GM21423 (cell line): ENCODE results near the gene SGMS1.
"Not testable (repeated sequence)": the region's sequence is repeated elsewhere in the genome, so short reads cannot be mapped to it uniquely, and the experiment has no call there.

Experiments used
- ATAC-seq: cut with Tn5 transposase; IDR thresholded peaks from one replicate; pipeline ENCODE4 v1.9.1; 2021; ENCODE audit warnings: mild to moderate bottlenecking, moderate library complexity; ENCODE audit not compliant: unreplicated experiment

Gene SGMS1

GRCh38 chr10:50540069-50540825 is 83.5 kb downstream of the SGMS1 start:
- ATAC-seq, result peak; percentile 44

DNA sequence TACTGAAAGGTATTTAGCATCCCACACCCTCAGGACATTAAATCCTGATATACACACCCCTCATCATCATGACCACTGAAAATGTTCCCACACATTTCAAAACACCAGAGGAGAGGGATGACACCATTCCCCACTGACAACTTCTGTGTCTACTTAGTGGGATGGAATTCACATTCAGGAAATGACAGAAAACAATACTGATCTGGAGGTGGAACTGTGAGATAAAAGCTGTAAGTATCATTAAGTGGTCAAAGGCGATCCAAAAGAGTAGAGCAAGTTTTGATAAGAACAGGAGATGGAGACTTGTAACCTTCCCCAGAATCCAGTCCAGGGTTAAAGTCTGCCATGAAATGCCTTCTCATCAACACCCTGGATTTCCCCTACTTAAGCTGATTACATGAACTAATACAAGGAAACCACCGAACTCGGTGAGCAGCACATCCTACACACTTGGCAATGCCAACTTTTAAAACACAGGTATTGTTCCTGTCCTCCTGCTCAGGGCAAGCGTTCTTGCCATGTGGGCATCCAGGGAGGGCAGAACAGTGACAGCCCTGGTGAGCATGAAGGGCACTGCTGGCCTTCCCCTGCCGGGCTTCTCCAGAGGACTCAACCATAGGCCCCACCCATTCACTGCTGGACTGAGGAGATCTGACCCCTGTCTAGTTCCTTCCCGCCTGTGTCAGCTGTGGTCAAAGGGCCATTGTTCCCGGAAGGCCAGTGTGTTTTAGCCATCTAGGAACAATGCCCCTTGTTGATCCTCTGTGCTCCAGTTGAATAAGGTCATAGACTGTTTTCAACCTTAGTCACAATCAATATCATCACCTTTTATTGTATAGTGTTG is 85.0 kb downstream of the SGMS1 start:
- no peak for ATAC-seq

GRCh38 chr10:50536617-50537240 is 87.0 kb downstream of the SGMS1 start:
- no peak for ATAC-seq

DNA sequence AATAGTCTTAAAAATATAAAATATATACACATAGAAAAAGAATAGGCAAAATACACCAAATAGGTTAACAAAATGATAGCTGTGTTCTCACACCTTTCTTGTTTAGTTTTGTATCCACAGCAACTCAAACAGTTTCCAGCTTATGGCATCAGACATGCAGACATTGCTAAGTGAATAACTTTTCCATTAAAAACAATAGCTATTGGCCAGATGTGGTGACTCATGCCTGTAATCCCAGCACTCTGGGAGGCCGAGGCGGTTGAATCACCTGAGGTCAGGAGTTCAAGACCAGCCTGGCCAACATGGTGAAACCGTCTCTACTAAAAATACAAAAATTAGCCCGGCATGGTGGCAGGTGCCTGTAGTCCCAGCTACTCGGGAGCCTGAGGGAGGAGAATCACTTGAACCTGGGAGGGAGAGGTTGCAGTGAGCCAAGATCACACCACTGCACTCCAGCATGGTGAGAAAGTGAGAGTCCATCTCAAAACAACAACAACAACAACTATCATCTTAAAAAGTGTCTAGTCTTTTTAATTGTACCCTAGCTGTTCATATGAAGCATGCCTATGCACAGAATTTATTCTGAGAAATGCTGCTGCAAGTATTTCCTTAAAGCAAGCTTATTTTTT is 88.9 kb downstream of the SGMS1 start:
- ATAC-seq, result not testable (repeated sequence)

- ATAC-seq, result no peak
These were observed 90.5 kb downstream of the SGMS1 start for GRCh38 chr10:50533296-50533695.

DNA sequence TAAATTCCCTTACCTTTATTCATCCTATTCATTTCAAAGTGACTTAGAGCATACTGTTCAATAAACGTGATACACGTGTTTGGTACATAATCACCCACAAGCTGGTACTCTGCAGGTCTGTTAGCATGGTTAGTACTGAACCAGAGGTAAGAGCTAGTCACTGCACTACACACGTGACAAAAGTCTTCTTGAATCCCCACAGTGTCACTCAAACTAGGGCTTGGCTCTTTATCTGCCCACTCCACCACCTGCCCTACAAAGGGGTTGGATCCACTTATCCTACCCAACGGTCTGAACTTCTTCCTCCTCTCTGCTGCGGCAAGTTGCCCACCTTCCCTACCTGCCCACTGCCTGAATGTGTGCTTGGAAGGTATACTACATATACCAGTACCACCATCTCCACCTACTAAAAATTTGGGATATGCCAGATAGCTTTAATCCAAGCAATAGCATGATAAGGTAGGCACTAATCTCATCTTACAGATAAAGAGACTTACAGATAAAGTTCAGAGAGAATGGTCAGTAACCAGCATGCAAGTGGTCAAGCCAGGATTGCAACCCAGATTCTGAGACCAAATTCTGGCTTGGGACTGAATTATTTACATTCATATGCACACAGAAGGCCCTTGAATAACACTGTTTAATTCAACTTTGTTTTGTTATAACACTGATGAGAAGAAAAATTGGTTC is 92.2 kb downstream of the SGMS1 start:
- no peak for ATAC-seq

DNA sequence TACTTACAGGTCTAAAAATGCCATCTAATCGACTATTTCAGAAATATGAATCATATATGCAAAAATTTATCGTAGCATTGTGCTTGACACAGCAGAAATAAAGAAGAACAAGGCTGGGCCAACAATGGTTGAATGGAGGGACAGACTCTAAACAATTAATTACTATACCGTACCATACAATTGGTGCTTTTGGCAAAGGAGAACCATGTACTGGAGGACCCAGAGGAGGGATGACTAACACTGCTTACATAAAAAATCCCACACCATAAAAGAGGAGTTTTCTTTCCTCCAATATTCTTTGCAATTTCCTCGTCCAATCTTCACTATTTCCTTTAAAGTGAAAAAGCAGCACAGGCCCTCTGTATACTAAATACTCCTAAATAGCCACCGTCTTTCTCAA is 94.1 kb downstream of the SGMS1 start:
- no peak for ATAC-seq

DNA sequence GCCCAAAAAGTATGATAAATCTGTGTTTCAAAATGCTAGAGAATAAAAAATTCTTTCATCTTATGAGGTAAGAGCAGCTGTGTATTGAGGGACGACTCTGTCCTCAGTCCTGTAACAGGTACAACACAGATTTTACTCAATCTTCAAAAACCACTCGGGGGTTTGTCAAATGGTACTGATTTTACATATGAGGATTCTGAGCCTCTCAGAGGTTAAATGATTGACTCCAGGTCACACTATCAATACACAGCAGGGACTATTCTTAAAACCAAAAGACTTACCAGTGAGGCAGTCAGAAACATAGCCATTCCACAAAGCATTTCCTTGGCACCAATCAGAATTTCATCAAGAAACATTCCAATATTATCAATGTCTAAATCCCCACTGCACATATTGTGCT is 95.5 kb downstream of the SGMS1 start:
- ATAC-seq, result no peak

GRCh38 chr10:50527442-50528043 is 96.2 kb downstream of the SGMS1 start:
- no peak for ATAC-seq

- no peak for ATAC-seq
These were observed 97.6 kb downstream of the SGMS1 start for GRCh38 chr10:50526185-50526584.

GRCh38 chr10:50523357-50523756 is 100.4 kb downstream of the SGMS1 start:
- no peak for ATAC-seq

DNA sequence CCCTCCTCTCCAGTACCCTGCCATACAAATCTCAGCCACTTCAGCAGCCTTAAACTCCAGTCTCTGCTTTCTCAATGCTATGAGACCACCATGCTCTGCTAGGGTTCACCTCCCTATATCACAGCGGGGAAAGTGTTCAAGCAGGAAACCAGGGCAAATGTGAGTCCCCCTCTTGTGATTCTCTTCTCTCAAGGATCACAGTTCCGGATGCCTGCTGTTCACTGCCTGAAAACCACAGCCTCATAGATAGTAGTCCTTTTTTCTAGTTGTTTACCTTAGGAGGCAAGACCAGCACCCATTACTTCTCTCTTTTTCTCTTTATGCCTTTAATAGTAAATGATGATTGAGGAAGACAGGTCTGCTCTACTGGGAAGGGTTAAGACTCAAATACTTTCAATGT is 100.8 kb downstream of the SGMS1 start:
- no peak for ATAC-seq

- ATAC-seq, result no peak
These were observed 103.6 kb downstream of the SGMS1 start for GRCh38 chr10:50520115-50520514.

DNA sequence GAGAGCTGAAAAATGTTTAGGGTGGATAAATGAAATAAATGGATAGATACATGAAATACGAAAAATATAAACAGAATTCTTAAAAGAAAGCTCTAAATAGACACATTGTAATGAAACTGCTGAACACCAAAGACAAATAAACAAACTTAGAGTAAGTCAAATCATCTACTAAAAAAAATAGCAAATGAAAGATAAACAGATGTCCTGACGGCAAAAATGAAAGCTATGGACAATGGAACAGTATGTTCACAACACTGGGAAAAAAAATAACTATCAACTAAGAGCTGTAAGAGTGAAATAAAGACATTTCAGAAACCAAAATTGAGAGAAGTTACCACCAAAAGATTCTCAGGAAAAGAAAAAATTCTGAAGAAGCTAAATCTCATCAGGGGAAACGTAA is 106.1 kb downstream of the SGMS1 start:
- no peak for ATAC-seq

DNA sequence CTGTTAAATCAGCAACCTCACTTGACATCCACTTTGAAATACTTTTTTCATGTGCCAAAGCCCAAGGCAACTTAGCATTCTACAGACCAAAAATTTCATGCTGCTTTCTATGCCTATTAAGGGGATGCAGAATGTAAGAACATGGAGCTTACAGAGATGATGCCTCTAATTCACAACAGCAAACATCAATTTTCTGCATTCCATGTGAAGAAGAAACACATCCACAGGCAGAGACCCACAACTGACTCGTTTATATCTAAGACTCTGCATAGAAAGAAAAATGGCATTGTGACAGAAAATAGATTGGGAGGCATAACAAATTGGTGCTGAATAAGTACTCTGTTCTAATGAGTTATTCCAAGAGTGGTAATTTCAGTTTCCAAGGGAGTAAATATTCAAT is 107.6 kb downstream of the SGMS1 start:
- no peak for ATAC-seq

- no peak for ATAC-seq
These were observed 108.3 kb downstream of the SGMS1 start for GRCh38 chr10:50515420-50515819.

- no peak for ATAC-seq
These were observed 108.8 kb downstream of the SGMS1 start for GRCh38 chr10:50514995-50515394.

DNA sequence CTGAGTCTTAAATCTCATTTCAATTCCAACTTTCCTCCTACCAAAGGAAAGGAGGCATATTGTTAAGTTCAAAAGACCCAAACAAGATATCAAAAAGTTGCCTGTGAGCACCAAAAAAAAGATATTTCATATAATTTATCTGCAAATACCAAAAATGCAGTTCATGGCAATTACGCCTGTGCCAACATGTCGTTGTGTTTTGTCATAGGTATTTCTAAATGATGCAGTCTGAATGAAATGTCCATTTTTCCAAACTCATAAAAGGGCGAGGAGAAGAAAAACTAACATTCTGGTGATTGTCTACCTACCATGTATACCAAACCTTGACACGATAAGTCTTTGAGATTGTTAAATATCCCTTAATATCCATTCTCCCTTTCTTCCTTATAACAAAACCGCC is 109.8 kb downstream of the SGMS1 start:
- no peak for ATAC-seq

GRCh38 chr10:50512743-50513416 is 110.9 kb downstream of the SGMS1 start:
- ATAC-seq, result peak; percentile 33

GRCh38 chr10:50512214-50512595 is 111.6 kb downstream of the SGMS1 start:
- no peak for ATAC-seq
